Tibial artery (tissue), 4 donors: Measurements from ENCODE around the gene ATXN7L1.
A peak's percentile ranks its signal among the peaks of the same experiment; 100 is the strongest.

Experiments
- DNase-seq, 2 donors: peaks; one replicate each; pipeline ENCODE4 v3.0.0-alpha.2; 2019
- H3K27ac ChIP-seq, 2 donors: fragments of 200-600 bp; sonication (generic) in 1 of 2; 1 replicate in 1 of 2; 2 replicates in 1 of 2; pipeline ENCODE4 v1.5.1; 2018 to 2019; ENCODE audit warnings: mild to moderate bottlenecking in 1 of 2
- H3K27me3 ChIP-seq, 2 donors: fragments of 200-600 bp; sonication (generic) in 1 of 2; one replicate each; pipeline versions ENCODE4 v1.5.1 to v1.6.0; 2016 to 2019
- H3K36me3 ChIP-seq, 3 donors: fragments of 200-600 bp; sonication (generic) in 2 of 3; one replicate each; pipeline ENCODE4 v1.5.1; 2016 to 2019; ENCODE audit warnings: mild to moderate bottlenecking in 2 of 3
- H3K4me1 ChIP-seq, 4 donors: fragments of 200-600 bp; sonication (generic) in 2 of 4; 1 replicate in 3 of 4; 2 replicates in 1 of 4; pipeline ENCODE4 v1.5.1; 2016 to 2019
- H3K4me3 ChIP-seq, 2 donors: fragments of 200-600 bp; sonication (generic) in 1 of 2; 1 replicate in 1 of 2; 2 replicates in 1 of 2; pipeline ENCODE4 v1.5.1; 2018 to 2019; ENCODE audit warnings: mild to moderate bottlenecking in 2 of 2
- H3K9me3 ChIP-seq, 3 donors: fragments of 200-600 bp; sonication (generic) in 1 of 3; one replicate each; pipeline ENCODE4 v1.5.1; 2016 to 2019
- intact Hi-C: fragments of 100-400 bp; cut with DNase I; formaldehyde crosslinking; loops from one replicate; pipeline ENCODE4 v1.15.0; 2023; ENCODE audit warnings: low total_unique reads
- TF ChIP-seq, protein P1 (sequence below), 2 experiments: fragments of 200-600 bp in 1 of 2; fragments of 450-650 bp in 1 of 2; IDR thresholded peaks; one replicate each; pipeline ENCODE4 v1.5.1; 2017 to 2019; ENCODE audit warnings: antibody characterized with exemption in 2 of 2, mild to moderate bottlenecking in 1 of 2, moderate library complexity in 1 of 2

The ATXN7L1 gene

DNA sequence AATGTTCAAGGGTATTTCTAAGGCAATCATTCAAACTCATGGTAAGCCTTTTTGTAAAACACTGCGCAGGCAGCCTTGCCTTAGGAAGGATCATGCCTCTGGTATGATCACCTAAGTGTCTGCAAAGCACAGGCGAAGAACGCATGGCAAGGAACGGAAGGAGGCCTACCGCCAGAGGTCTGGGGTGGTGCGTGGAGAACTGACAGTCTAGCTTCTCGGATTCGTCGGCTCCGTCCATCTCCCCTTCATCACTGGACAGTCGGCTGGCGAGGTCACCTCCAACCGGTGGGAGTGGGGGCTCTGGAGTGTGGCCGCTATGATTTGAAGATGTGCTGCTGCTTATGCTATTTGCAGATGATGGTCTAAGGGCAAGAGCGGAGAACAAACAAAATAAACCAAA, 252.5 kb downstream of the ATXN7L1 start:
- no peak for DNase-seq
- TF ChIP-seq, protein P1, sequence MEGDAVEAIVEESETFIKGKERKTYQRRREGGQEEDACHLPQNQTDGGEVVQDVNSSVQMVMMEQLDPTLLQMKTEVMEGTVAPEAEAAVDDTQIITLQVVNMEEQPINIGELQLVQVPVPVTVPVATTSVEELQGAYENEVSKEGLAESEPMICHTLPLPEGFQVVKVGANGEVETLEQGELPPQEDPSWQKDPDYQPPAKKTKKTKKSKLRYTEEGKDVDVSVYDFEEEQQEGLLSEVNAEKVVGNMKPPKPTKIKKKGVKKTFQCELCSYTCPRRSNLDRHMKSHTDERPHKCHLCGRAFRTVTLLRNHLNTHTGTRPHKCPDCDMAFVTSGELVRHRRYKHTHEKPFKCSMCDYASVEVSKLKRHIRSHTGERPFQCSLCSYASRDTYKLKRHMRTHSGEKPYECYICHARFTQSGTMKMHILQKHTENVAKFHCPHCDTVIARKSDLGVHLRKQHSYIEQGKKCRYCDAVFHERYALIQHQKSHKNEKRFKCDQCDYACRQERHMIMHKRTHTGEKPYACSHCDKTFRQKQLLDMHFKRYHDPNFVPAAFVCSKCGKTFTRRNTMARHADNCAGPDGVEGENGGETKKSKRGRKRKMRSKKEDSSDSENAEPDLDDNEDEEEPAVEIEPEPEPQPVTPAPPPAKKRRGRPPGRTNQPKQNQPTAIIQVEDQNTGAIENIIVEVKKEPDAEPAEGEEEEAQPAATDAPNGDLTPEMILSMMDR (IDR thresholded peaks at IDR 0.05), result no peak
- H3K27me3 ChIP-seq, result no peaks in the 10 kb centered on the region
- intact Hi-C loops, result no loop called here
- no peak overlapping the region for H3K4me3 ChIP-seq
- H3K27ac ChIP-seq, result no peak overlapping the region
- H3K36me3 ChIP-seq, result peaks cover 27 to 38% (median 28%) of the 10 kb centered on the region in 3 donors
- peaks cover 0 to 6% (median 3%) of the 10 kb centered on the region in 4 donors for H3K4me1 ChIP-seq
- no peaks in the 10 kb centered on the region for H3K9me3 ChIP-seq

DNA sequence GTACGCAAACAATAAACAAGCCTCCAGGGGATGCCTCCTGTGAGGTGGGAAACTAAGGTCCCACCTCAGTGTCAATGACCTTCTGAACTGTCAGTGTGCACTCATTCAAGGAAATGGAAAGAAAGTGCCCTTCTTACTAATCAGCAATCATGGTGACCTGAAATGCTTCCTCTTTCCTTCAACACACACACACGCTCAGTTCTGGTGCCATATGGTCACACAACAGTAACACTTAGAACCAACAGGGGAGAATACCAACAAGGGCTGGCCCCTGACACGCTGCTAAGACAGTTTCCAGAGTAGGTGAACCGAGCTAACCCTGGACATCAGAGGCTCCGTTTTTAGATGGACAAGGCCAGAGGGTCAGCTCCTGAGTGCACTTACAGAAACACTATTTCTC, 253.0 kb downstream of the ATXN7L1 start:
- Histone ChIP-seq H3K9me3 (no peaks in the 10 kb centered on the region), H3K27me3 (no peaks in the 10 kb centered on the region), H3K36me3 (peaks cover 27 to 43% (median 28%) of the 10 kb centered on the region in 3 donors), H3K27ac (no peak overlapping the region), H3K4me1 (peaks cover 0 to 6% (median 3%) of the 10 kb centered on the region in 4 donors), H3K4me3 (no peak overlapping the region)
- intact Hi-C loops, result no loop called here
- DNase-seq, result no peak
- TF ChIP-seq, protein P1 (IDR thresholded peaks at IDR 0.05), result no peak

DNA sequence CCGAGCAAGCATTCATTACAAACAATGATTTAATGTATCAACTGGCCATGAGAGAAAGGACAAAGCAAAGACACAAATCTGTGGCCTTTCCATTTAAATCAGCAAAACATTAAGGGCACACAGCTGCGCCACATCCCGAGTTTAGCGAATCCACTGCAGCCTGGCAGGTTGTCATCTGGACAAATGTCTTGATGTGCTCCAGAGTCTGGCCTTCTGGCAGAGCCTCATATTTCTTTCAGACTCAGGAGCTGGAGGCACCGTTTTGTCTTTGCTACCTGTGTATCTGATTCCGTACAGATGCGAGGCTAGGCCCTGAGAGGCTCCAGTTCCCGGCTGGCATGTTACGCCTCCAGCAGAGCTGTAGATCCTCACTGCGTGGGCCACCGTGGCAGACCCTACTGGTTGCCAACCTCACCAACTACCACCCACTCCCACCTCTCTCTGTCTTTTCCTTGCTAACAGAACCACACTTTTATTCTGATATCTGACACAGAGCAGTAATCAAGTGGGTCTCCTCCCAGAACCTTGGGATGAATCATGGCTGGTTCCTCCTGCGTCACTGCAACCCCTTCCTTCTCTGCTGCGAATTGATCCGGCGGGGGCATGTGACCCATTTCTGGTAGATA, 254.2 kb downstream of the ATXN7L1 start:
- no peak overlapping the region for H3K4me3 ChIP-seq

DNA sequence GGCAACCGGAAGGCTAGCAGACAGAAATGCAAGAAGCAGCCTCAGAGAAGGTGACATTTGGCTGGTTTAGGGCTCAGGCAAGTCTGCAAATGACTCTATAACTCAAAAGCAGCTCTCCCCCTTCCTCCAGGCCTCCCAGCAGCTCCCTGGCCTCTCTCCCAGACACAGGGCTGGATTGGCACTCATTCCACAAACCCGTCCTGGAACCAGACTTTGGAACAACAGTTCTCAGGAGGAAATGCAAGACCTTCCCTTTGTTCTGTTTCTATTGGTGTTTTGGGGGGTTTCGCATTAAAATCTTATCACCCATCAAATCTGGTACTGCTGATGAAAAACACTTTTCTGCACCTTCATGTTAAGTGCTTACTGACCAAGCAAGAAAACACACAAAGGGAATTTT, 254.8 kb downstream of the ATXN7L1 start:
- DNase-seq, result peak in 1 of 2 donors; percentile 28

More for the DNA sequence above, 254.2 kb downstream of the ATXN7L1 start:
- H3K27me3 ChIP-seq, result no peaks in the 10 kb centered on the region
- H3K9me3 ChIP-seq, result no peaks in the 10 kb centered on the region
- no peak for DNase-seq
- H3K27ac ChIP-seq, result no peak overlapping the region
- intact Hi-C loops, result no loop called here
- H3K36me3 ChIP-seq, result peaks cover 27 to 50% (median 34%) of the 10 kb centered on the region in 3 donors
- peaks cover 0 to 6% (median 3%) of the 10 kb centered on the region in 4 donors for H3K4me1 ChIP-seq
- TF ChIP-seq, protein P1 (IDR thresholded peaks at IDR 0.05), result no peak

DNA sequence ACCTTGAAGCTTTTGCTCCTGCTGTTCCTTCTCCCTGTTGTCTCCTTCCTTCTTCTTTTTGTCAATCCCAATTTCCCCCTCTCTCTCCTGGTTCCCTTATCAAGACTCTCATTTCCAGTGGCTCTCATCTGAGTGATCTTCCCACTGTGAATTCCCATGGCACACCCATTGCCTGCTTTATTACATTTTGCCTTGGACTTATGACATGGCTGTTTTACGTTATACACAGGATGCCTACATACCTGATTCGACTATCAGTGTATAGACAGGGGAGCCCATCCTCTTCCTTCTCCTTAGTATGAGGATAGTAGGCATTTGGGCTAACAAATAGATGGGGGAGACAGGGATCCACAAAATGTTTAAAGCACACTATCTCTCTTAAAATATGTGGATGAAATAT, 255.2 kb downstream of the ATXN7L1 start:
- intact Hi-C loops, result no loop called here
- no peak for DNase-seq
- Histone ChIP-seq H3K4me3 (no peak overlapping the region), H3K4me1 (peaks cover 0 to 6% (median 3%) of the 10 kb centered on the region in 4 donors), H3K27ac (no peak overlapping the region), H3K9me3 (no peaks in the 10 kb centered on the region), H3K36me3 (peaks cover 21 to 46% (median 28%) of the 10 kb centered on the region in 3 donors), H3K27me3 (no peaks in the 10 kb centered on the region)
- TF ChIP-seq, protein P1 (IDR thresholded peaks at IDR 0.05), result no peak

More for the DNA sequence above, 254.8 kb downstream of the ATXN7L1 start:
- Histone ChIP-seq H3K9me3 (no peaks in the 10 kb centered on the region), H3K27me3 (no peaks in the 10 kb centered on the region), H3K4me1 (peaks cover 0 to 6% (median 3%) of the 10 kb centered on the region in 4 donors), H3K4me3 (no peak overlapping the region), H3K36me3 (peaks cover 22 to 46% (median 29%) of the 10 kb centered on the region in 3 donors), H3K27ac (no peak overlapping the region)
- TF ChIP-seq, protein P1 (IDR thresholded peaks at IDR 0.05), result no peak
- intact Hi-C loops, result no loop called here
